ENCODE data around the gene SRL.

DNA sequence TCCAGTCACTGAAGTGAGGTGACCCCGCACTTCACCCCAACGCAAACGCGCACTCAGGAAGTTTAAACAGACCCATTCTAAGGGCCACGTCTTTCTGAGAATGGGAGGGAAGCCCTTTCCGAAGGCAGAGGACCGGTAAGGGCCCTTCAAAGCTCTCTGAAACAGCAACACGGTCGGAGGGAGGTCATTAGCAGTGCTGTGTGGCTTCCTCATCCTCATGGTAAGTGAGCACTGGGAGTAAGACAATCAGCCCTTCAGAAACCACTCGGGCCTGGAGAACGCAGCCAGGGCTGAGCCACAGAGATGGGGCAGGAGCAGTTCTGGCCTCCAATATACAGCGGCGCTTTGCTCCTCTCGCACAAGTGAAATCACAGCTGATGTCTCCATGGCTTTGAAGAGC, 23.7 kb downstream of the SRL start:
- TF ChIP-seq GATA3 (IDR thresholded peaks at IDR 0.05; ENCODE audit: low read depth, low read length) (no peak), GATA2 (IDR thresholded peaks at IDR 0.05; ENCODE audit: low read depth, low read length) (no peak)

All from SH-SY5Y (cell line).